Measurements from ENCODE around the gene GRID2.

The GRID2 gene

DNA sequence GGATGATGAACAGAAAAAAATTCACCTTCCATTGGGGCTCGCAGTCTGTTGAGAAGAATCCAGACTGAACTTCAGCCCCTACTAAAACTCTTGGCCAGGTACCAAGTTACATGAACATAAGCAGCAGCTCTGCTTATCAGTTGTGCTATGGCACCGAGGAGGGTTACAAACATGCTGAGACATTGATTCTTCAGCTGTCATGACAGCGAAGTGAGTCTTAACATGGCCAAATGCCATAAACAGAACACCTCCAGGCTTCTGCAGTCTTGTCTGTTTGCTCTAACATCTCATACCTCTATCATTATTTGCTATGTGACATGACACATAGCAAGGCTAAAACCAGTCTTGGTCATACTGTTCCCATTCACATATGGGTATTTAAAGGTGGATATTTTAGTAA is 521.5 kb downstream of the GRID2 start:
- no peak for DNase-seq (ENCODE audit: low spot score)
- in situ Hi-C loops (cut with MboI; ENCODE audit: low sequenced_read_pairs, unreplicated experiment) = no loop called here
- TF ChIP-seq, protein P1, sequence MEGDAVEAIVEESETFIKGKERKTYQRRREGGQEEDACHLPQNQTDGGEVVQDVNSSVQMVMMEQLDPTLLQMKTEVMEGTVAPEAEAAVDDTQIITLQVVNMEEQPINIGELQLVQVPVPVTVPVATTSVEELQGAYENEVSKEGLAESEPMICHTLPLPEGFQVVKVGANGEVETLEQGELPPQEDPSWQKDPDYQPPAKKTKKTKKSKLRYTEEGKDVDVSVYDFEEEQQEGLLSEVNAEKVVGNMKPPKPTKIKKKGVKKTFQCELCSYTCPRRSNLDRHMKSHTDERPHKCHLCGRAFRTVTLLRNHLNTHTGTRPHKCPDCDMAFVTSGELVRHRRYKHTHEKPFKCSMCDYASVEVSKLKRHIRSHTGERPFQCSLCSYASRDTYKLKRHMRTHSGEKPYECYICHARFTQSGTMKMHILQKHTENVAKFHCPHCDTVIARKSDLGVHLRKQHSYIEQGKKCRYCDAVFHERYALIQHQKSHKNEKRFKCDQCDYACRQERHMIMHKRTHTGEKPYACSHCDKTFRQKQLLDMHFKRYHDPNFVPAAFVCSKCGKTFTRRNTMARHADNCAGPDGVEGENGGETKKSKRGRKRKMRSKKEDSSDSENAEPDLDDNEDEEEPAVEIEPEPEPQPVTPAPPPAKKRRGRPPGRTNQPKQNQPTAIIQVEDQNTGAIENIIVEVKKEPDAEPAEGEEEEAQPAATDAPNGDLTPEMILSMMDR (IDR thresholded peaks at IDR 0.05; ENCODE audit: borderline replicate concordance, control extremely low read depth, extremely low read depth, insufficient read depth, missing control alignments) = no peak

DNA sequence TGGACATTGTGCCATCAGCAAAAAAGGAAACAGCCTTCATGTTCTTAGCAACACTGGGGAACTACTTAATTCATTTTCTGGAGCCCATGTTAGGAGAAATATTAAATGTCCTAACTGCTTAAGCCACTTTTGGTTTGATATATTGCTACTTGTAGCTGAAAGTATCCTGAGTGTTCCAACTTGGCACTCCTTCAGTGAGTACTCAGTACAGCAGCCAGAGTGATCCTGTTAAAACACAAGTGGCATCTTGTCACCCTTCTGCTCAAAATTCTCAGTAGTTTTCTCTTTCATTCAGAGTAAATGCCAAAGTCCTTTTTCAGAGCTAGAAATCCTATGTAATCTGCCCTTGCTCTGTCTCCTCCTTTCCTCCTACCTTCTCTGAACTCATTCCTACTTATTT is 522.0 kb downstream of the GRID2 start:
- DNase-seq (ENCODE audit: low spot score) = no peak
- TF ChIP-seq, protein P1 (IDR thresholded peaks at IDR 0.05; ENCODE audit: borderline replicate concordance, control extremely low read depth, extremely low read depth, insufficient read depth, missing control alignments) = no peak
- in situ Hi-C loops (cut with MboI; ENCODE audit: low sequenced_read_pairs, unreplicated experiment) = no loop called here

DNA sequence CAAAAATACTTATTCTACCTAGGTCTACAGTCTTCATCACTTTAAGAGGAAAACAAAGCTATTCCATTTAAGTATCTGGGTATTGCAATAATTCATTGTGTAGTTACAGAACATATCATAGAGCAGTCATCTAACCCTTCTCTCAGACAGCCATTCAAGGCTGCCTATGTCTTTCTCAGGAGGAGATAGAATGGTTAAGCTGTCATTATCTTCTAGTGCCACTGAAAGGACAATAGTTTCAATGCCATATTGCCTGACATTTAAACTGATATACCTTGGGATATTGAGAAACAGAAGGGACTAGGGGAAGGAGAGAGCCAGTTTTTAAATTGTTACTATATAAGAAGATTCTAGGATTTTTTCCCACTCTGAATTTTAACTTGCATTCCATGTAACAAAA is 527.0 kb downstream of the GRID2 start:
- in situ Hi-C loops (cut with MboI; ENCODE audit: low sequenced_read_pairs, unreplicated experiment) = no loop called here
- TF ChIP-seq, protein P1 (IDR thresholded peaks at IDR 0.05; ENCODE audit: borderline replicate concordance, control extremely low read depth, extremely low read depth, insufficient read depth, missing control alignments) = no peak
- no peak for DNase-seq (ENCODE audit: low spot score)

DNA sequence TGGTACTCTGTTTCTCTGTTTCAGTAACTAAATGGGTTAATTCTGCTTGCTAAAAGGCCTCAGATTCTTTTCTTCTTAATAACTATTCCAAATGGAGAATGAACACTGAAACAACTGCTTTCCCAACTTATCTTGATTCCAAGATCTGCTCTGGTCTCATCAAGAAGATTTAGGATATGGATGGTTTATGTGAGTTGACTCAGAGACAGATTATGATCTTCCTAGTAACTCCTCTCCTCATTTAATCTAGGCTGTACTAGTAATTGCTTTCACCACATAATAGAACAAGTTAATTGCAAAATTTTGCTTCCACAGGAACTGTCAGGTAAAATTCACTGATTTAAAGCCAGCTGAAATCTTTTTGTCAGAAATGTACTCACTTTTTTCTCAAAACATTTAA is 537.1 kb downstream of the GRID2 start:
- TF ChIP-seq, protein P1 (IDR thresholded peaks at IDR 0.05; ENCODE audit: borderline replicate concordance, control extremely low read depth, extremely low read depth, insufficient read depth, missing control alignments) = no peak
- in situ Hi-C loops (cut with MboI; ENCODE audit: low sequenced_read_pairs, unreplicated experiment) = no loop called here
- no peak for DNase-seq (ENCODE audit: low spot score)

DNA sequence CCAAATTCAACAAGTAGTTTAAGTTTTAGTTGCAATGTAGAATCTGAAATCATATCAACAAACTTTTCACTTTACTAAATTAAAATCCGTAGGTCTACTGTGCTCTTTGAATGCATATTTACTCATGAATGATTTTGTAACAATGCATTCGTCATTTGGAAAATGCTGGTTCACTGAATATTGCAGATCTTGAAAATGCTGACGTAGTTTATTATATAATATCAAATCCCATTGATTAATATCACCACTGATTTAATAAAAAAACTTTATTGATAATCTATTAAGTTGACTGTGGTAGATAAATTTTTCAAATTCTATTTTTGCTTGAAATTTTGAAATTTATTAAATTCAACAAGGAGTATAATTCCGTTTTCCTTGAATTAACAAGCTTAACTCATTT is 540.0 kb downstream of the GRID2 start:
- no peak for DNase-seq (ENCODE audit: low spot score)
- TF ChIP-seq, protein P1 (IDR thresholded peaks at IDR 0.05; ENCODE audit: borderline replicate concordance, control extremely low read depth, extremely low read depth, insufficient read depth, missing control alignments) = no peak
- in situ Hi-C loops (cut with MboI; ENCODE audit: low sequenced_read_pairs, unreplicated experiment) = no loop called here

DNA sequence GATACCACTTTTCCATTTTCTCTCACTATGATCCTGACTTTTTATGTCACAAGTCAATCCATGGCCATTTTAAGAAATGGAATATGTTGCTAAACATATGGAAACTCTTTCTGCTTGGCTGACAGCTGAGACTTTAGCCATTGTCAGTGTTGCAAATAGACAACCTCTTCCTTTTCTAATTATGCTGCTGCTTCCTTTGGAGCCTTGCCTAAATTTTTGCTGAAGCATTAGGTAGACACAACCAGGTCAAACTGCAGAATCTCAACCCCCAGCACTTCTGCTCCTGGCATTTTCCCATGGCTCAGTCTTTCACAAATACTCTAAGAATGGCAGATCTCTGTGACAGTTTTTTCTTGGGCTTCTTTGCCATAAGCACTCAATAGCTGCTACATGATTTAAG is 543.3 kb downstream of the GRID2 start:
- TF ChIP-seq, protein P1 (IDR thresholded peaks at IDR 0.05; ENCODE audit: borderline replicate concordance, control extremely low read depth, extremely low read depth, insufficient read depth, missing control alignments) = no peak
- no peak for DNase-seq (ENCODE audit: low spot score)
- in situ Hi-C loops (cut with MboI; ENCODE audit: low sequenced_read_pairs, unreplicated experiment) = no loop called here

DNA sequence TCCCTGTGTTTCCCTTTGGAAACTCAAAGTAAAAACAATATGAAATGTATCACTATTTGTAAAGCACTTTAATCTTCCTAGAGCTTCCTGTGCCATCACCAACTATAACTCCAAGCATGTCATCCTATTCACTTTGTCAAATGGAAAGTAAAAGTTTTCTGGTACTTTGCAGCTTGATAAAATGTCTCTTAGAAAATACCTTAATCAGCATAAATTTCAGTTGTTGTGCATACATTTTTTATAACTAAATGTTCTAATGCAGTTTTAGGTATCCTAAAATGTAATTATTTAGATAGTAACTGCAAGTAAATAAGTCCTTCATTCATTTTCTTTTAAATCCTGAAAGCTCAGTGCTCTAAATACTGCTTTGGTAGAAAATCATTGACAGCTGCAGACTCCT is 558.7 kb downstream of the GRID2 start:
- TF ChIP-seq, protein P1 (IDR thresholded peaks at IDR 0.05; ENCODE audit: borderline replicate concordance, control extremely low read depth, extremely low read depth, insufficient read depth, missing control alignments) = no peak
- DNase-seq (ENCODE audit: low spot score) = no peak
- in situ Hi-C loops (cut with MboI; ENCODE audit: low sequenced_read_pairs, unreplicated experiment) = no loop called here
